GM23338 (cell line): ENCODE measurements around the gene FGG.

ENCODE experiments used
- CTCF ChIP-seq, 2 experiments: fragments of 200-600 bp in 1 of 2; sonication (generic) in 1 of 2; conservative IDR thresholded peaks; 2 replicates each; pipeline versions ENCODE4 v1.5.1 to v1.6.1; 2016 to 2017; ENCODE audit warnings: antibody characterized with exemption in 2 of 2, low read depth in 2 of 2, mild to moderate bottlenecking in 2 of 2, moderate library complexity in 1 of 2
- EZH2 ChIP-seq: fragments of 200-600 bp; sonication (generic); IDR thresholded peaks from one replicate; pipeline ENCODE4 v1.8.0; 2017; ENCODE audit warnings: antibody characterized with exemption, mild to moderate bottlenecking, low read depth; ENCODE audit not compliant: unreplicated experiment
- NANOG ChIP-seq: IDR thresholded peaks from 2 replicates; pipeline ENCODE4 v1.6.1; 2016; ENCODE audit warnings: antibody characterized with exemption, borderline replicate concordance
- POLR2AphosphoS5 ChIP-seq: IDR thresholded peaks from 2 replicates; pipeline ENCODE4 v1.6.1; 2016; ENCODE audit warnings: antibody characterized with exemption, low read depth
- REST ChIP-seq: IDR thresholded peaks from one replicate; pipeline ENCODE4 v1.6.1; 2018; ENCODE audit warnings: antibody characterized with exemption; ENCODE audit not compliant: unreplicated experiment
- STAT1 ChIP-seq: IDR thresholded peaks from one replicate; pipeline ENCODE4 v1.6.1; 2016; ENCODE audit warnings: antibody characterized with exemption; ENCODE audit not compliant: unreplicated experiment

GRCh38 chr4:154586296-154587033 lies 26.0 kb downstream of the FGG start:
- no peak for TF ChIP-seq CTCF (conservative IDR thresholded peaks at IDR 0.05; ENCODE audit: low read depth in 2 of 2)
- TF ChIP-seq EZH2 = no peak
- no peak for TF ChIP-seq REST
- no peak for TF ChIP-seq STAT1
- no peak for TF ChIP-seq NANOG
- no peak for TF ChIP-seq POLR2AphosphoS5
